ENCODE results near the gene FKBP14.

- TF ChIP-seq, protein P1, sequence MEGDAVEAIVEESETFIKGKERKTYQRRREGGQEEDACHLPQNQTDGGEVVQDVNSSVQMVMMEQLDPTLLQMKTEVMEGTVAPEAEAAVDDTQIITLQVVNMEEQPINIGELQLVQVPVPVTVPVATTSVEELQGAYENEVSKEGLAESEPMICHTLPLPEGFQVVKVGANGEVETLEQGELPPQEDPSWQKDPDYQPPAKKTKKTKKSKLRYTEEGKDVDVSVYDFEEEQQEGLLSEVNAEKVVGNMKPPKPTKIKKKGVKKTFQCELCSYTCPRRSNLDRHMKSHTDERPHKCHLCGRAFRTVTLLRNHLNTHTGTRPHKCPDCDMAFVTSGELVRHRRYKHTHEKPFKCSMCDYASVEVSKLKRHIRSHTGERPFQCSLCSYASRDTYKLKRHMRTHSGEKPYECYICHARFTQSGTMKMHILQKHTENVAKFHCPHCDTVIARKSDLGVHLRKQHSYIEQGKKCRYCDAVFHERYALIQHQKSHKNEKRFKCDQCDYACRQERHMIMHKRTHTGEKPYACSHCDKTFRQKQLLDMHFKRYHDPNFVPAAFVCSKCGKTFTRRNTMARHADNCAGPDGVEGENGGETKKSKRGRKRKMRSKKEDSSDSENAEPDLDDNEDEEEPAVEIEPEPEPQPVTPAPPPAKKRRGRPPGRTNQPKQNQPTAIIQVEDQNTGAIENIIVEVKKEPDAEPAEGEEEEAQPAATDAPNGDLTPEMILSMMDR (IDR thresholded peaks at IDR 0.05): no peak
- no peak for TF ChIP-seq POLR2A (IDR thresholded peaks at IDR 0.05; ENCODE audit: low read length)
- TF ChIP-seq, protein P2, sequence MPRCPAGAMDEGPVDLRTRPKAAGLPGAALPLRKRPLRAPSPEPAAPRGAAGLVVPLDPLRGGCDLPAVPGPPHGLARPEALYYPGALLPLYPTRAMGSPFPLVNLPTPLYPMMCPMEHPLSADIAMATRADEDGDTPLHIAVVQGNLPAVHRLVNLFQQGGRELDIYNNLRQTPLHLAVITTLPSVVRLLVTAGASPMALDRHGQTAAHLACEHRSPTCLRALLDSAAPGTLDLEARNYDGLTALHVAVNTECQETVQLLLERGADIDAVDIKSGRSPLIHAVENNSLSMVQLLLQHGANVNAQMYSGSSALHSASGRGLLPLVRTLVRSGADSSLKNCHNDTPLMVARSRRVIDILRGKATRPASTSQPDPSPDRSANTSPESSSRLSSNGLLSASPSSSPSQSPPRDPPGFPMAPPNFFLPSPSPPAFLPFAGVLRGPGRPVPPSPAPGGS (IDR thresholded peaks at IDR 0.05): no peak
- TF ChIP-seq FOSB (CRISPR knock-in tag; IDR thresholded peaks at IDR 0.05): no peak
- TF ChIP-seq MYC (IDR thresholded peaks at IDR 0.05; ENCODE audit: borderline replicate concordance, low read length): no peak
- TF ChIP-seq REST (IDR thresholded peaks at IDR 0.05): no peak
- TF ChIP-seq RCOR1 (IDR thresholded peaks at IDR 0.05; ENCODE audit: low read depth, low read length): no peak
Observed at GRCh38 chr7:30049173-30049572, 22.7 kb upstream of the FKBP14 start.

Measured in A549 (cell line).